K562 (cell line): ENCODE measurements around the gene MAK. TPM values are rescaled to one million over a fixed set of nuclear protein-coding genes. Genes with fewer than 3 reads are reported as not detected.

Experiments used
- ESRRA ChIP-seq: fragments of 450-650 bp; IDR thresholded peaks from 2 replicates; pipeline ENCODE4 v1.6.1; 2014; ENCODE audit warnings: low read depth, mild to moderate bottlenecking, moderate library complexity, borderline replicate concordance
- ETV6 ChIP-seq, 3 experiments: fragments of 150-350 bp in 1 of 3; sonication (generic) in 1 of 3; formaldehyde crosslinking in 1 of 3; IDR thresholded peaks; 2 replicates each; pipeline versions ENCODE4 v1.6.1 to v1.8.0; 2014 to 2022; ENCODE audit warnings: borderline replicate concordance in 2 of 3, low read depth in 2 of 3, antibody characterized with exemption in 1 of 3, low read length in 1 of 3, mild to moderate bottlenecking in 1 of 3, missing genetic modification reagents in 1 of 3
- MTA2 ChIP-seq: fragments of 450-650 bp; IDR thresholded peaks from 2 replicates; pipeline ENCODE4 v1.6.1; 2016; ENCODE audit warnings: low read depth
- NR2C2 ChIP-seq, 2 experiments: fragments of 200-800 bp in 1 of 2; sonication (Bioruptor generic) in 1 of 2; sonication (generic) in 1 of 2; formaldehyde crosslinking in 1 of 2; IDR thresholded peaks; 2 replicates each; pipeline versions ENCODE4 v1.6.1 to v1.8.0; 2016 to 2022; ENCODE audit warnings: mild to moderate bottlenecking in 1 of 2, missing compliant biosample characterization in 1 of 2, missing genetic modification characterization in 1 of 2, missing genetic modification reagents in 1 of 2
- PCBP1 ChIP-seq: fragments of 200-400 bp; formaldehyde crosslinking; IDR thresholded peaks from 2 replicates; pipeline ENCODE4 v1.6.1; 2018; ENCODE audit warnings: mild to moderate bottlenecking, low read depth, low read length; ENCODE audit not compliant: poor library complexity, severe bottlenecking
- TCF3 ChIP-seq: sonication (generic); formaldehyde crosslinking; IDR thresholded peaks from 2 replicates; pipeline ENCODE4 v1.4.0; 2020; ENCODE audit warnings: mild to moderate bottlenecking, missing genetic modification reagents
- ZC3H11A ChIP-seq: IDR thresholded peaks from 2 replicates; pipeline ENCODE4 v1.6.1; 2012; ENCODE audit warnings: low read depth, low read length, improper control_type of control experiment
- polyA plus RNA-seq, 8 experiments: library from polyadenylated mRNA; depleted of rRNA in 4 of 8; stranded (reverse) in 5 of 8; unstranded in 3 of 8; fragments of >200 nt; fragmentation: Nextera tagmentation in 2 of 8; fragmentation: Illumina TruSeq in 1 of 8; extraction: Ambion mirVana in 2 of 8; extraction: Trizol in 1 of 8; gene quantifications; 2 replicates each; pipeline versions ENCODE4 v1.2.1 to v1.2.3, GENCODE V29; 2011 to 2014; ENCODE audit warnings: inconsistent platforms in 1 of 8, missing spikeins in 1 of 8
- total RNA-seq, 7 experiments: library from RNA; depleted of rRNA in 6 of 7; stranded (reverse); fragments of >200 nt in 6 of 7; fragmentation: Illumina TruSeq in 2 of 7; extraction: Trizol in 2 of 7; gene quantifications; 2 replicates each; pipeline versions ENCODE4 v1.2.1 to v1.2.3, GENCODE V29; 2011 to 2021; ENCODE audit warnings: low replicate concordance in 1 of 7
- TF ChIP-seq, protein P1 (sequence below): fragments of 250-450 bp; sonication (Bioruptor Pico); IDR thresholded peaks from 2 replicates; pipeline ENCODE4 v1.5.0; 2021; ENCODE audit warnings: mild to moderate bottlenecking, moderate library complexity
- TF ChIP-seq, protein P2 (sequence below), 3 experiments: fragments of 200-800 bp in 1 of 3; fragments of 250-450 bp in 1 of 3; fragments of 450-650 bp in 1 of 3; sonication (Bioruptor Pico) in 1 of 3; sonication (Bioruptor generic) in 1 of 3; formaldehyde crosslinking in 1 of 3; IDR thresholded peaks; 2 replicates each; pipeline versions ENCODE4 v1.6.1 to v1.8.0; 2016 to 2022; ENCODE audit warnings: mild to moderate bottlenecking in 2 of 3, missing genetic modification characterization in 2 of 3, missing compliant biosample characterization in 1 of 3, moderate library complexity in 1 of 3
- TF ChIP-seq, protein P3 (sequence below): sonication (generic); formaldehyde crosslinking; IDR thresholded peaks from 2 replicates; pipeline ENCODE4 v1.8.1; 2023; ENCODE audit warnings: mild to moderate bottlenecking, missing genetic modification reagents
- TF ChIP-seq, protein P4 (sequence below): fragments of 250-450 bp; sonication (Bioruptor Pico); IDR thresholded peaks from 2 replicates; pipeline ENCODE4 v1.5.0; 2021

Gene MAK
- total and polyA plus RNA-seq, 9 of the 15 experiments (the other 6 are each of a cell fraction or from before 2014, with no cell fraction given): 0.25 to 1.1 (median 0.53) TPM

DNA sequence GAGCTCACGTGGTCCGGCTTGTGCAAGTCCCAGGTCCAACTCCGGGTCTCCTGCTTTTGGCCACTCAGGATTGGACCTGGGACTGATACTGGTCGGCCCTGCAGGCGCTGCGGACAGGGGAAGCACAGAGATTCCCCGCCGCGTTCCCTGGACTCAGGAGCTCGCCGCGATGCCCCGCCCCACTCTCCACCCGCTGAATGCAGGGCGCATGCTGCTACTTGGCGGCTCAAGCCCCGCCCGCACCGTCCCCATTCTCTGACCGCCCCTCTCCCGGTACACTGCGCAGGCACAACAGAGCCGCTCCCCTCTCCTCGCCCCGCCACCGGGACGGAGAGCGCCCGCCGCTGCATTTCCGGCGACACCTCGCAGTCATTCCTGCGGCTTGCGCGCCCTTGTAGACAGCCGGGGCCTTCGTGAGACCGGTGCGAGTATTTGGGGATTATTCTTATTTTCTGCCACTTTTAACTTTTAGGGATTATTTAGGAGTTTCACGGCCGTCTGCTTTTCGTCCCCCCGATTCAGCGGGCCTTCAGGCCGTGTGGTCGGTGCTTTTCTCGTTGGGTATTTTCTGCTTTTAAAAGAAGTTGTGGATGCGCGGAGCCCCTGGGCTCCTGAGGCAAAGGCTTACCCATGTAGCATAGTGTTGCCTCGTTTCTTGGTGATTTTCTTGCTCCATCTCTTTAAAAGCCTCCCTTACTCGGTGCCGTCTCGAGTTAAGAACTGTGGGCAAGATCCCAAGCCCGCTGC, 115.3 kb downstream of the MAK start, which contains the start of gene TMEM14C (continued):
- TF ChIP-seq NR2C2 (CRISPR knock-in tag; IDR thresholded peaks at IDR 0.05): no peak
- TF ChIP-seq NR2C2 (tag; IDR thresholded peaks at IDR 0.05): peak; percentile 10; the same call in 1 of the 2 replicates
- no peak for TF ChIP-seq MTA2
- no peak for TF ChIP-seq ETV6 (IDR thresholded peaks at IDR 0.05; ENCODE audit: borderline replicate concordance in 1 of 2, low read depth in 2 of 2, low read length in 1 of 2)
- no peak for TF ChIP-seq ETV6 (CRISPR knock-in tag; IDR thresholded peaks at IDR 0.05; ENCODE audit: borderline replicate concordance)
- TF ChIP-seq, protein P1, sequence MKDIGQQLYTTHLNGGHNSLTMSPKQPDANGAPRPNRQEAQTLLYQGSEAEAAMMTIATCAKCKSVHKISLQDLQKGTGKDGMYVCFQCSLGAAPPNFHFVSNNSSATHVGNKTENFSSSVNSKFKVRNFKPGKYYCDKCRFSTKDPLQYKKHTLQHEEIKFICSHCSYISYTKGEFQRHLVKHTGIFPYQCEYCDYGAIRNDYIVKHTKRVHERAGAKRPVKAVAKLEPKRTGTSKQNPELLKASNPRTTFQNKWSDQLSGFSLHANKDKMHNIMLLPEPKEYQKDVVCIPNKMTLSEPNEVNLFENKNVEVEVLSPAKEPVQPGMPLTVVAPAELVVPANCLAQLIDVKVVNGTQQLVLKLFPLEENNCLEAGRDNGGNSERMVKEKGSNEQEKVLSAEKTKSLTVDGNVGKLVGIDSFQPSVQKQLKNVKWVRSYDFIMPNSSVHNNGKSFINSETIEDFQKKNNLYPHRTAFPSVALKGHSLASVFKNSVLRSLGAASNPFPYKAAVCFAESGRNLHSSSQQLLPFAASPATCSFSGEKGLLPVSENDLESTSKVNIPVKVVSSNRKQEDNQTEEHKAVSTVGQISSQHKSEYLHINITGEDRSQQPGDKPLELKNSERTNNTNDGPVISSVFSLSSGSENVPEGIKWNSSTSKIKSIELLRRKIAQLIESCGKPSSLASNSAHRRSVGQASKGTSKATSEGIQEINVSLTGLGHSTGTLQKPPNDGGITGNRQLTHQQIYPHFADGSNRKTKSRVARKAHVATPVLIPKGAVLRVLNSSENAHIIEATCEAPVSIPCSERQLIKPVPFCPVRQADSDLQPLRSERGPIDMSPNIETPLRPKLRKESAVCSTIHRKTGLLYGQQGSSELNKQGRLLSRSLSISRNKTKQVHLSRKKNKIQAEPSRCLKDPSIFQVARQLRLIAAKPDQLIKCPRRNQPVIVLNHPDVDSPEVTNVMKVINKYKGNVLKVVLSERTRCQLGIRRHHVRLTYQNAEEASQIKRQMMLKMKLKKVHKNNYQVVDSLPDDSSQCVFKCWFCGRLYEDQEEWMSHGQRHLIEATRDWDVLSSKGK: no peak
- TF ChIP-seq TCF3: peak; percentile 27; the same call in 1 of the 2 replicates
- peak; percentile 68; the same call in 1 of the 2 replicates for TF ChIP-seq ESRRA
- TF ChIP-seq ZC3H11A: no peak
- TF ChIP-seq, protein P2, sequence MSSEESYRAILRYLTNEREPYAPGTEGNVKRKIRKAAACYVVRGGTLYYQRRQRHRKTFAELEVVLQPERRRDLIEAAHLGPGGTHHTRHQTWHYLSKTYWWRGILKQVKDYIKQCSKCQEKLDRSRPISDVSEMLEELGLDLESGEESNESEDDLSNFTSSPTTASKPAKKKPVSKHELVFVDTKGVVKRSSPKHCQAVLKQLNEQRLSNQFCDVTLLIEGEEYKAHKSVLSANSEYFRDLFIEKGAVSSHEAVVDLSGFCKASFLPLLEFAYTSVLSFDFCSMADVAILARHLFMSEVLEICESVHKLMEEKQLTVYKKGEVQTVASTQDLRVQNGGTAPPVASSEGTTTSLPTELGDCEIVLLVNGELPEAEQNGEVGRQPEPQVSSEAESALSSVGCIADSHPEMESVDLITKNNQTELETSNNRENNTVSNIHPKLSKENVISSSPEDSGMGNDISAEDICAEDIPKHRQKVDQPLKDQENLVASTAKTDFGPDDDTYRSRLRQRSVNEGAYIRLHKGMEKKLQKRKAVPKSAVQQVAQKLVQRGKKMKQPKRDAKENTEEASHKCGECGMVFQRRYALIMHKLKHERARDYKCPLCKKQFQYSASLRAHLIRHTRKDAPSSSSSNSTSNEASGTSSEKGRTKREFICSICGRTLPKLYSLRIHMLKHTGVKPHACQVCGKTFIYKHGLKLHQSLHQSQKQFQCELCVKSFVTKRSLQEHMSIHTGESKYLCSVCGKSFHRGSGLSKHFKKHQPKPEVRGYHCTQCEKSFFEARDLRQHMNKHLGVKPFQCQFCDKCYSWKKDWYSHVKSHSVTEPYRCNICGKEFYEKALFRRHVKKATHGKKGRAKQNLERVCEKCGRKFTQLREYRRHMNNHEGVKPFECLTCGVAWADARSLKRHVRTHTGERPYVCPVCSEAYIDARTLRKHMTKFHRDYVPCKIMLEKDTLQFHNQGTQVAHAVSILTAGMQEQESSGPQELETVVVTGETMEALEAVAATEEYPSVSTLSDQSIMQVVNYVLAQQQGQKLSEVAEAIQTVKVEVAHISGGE (CRISPR knock-in tag; IDR thresholded peaks at IDR 0.05): peak in 1 of 3 experiments; percentile 84; a peak in 2 of 6 replicates
- TF ChIP-seq, protein P3, sequence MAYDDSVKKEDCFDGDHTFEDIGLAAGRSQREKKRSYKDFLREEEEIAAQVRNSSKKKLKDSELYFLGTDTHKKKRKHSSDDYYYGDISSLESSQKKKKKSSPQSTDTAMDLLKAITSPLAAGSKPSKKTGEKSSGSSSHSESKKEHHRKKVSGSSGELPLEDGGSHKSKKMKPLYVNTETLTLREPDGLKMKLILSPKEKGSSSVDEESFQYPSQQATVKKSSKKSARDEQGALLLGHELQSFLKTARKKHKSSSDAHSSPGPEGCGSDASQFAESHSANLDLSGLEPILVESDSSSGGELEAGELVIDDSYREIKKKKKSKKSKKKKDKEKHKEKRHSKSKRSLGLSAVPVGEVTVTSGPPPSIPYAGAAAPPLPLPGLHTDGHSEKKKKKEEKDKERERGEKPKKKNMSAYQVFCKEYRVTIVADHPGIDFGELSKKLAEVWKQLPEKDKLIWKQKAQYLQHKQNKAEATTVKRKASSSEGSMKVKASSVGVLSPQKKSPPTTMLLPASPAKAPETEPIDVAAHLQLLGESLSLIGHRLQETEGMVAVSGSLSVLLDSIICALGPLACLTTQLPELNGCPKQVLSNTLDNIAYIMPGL (CRISPR knock-in tag): no peak
- TF ChIP-seq PCBP1: no peak
- TF ChIP-seq, protein P4, sequence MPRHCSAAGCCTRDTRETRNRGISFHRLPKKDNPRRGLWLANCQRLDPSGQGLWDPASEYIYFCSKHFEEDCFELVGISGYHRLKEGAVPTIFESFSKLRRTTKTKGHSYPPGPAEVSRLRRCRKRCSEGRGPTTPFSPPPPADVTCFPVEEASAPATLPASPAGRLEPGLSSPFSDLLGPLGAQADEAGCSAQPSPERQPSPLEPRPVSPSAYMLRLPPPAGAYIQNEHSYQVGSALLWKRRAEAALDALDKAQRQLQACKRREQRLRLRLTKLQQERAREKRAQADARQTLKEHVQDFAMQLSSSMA: no peak
